ENCODE data around the gene TDRKH.
A peak's percentile ranks its signal among the peaks of the same experiment; 100 is the strongest.

The TDRKH gene

DNA sequence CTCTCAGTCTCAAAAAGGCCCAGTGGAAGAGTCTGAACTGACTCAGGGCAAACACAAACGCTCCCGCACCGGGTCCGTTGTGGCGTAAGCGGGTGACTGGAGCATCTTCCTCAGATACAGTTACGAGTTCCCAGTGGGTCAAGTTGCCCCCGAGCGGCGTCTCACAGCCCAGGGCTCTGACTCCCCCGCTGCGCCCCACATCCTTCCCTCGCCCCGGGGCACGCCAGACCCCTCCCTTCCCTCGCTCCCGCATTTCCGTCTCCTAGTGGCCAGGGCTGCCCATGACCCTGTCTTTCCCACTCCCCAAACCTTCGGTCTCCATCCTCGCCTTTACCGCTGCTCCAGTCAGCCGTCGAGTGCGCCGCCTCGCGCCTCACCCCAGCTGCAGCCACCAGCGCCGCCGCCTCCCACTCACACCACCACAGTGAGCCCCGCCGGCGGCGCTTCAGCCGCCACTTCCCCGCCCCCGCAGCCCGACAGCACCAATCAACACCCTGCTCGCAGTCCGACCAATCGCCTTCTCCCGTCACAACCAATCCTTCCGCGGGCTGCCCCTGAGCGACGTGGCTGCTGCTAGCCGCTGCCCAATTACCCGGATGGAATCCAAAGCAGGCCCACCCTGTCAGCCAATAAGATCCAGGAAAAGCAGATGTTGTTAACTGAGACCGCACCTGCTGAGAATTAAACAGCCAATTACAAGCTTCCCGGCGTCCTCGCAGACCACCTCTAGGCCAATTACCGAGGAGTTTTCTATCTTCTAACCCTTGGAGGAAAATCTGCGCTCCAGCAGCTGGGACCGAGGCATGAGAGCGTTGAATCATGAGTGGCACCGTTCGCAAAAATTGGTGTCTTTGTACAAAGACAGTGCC is at the start of gene TDRKH:
Gene TDRKH (minus strand): TSS at position 430 of the 869 bp plus-strand sequence. CDS start 7,478 bp downstream, outside the sequence.
- peak; percentile 97 for DNase-seq (ENCODE audit: low spot score)

- DNase-seq (ENCODE audit: low spot score), result no peak
These were observed 49.4 kb upstream of the TDRKH start, which contains the start of gene C2CD4D for GRCh38 chr1:151839457-151840403. C2CD4D (minus strand) TSS chr1:151839820; CDS start chr1:151838989, 831 bp downstream.

DNA sequence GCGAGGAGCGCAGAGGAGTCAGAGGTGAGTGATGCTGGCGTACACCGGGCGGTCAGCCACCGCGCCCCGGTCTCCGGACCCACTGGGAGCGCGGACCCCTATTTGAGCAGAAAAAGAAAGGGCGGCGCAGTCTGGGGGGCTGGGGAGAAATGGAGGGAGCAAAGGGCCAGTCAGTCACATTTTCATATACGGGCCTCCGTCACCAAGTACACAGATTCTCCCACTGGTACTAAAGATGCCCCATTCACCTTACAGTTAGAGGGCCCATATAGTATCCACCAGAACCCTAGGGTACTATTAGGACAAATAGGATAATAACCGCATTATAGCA is 48.7 kb upstream of the TDRKH start:
- no peak for DNase-seq (ENCODE audit: low spot score)

- no peak for DNase-seq (ENCODE audit: low spot score)
These were observed 48.2 kb upstream of the TDRKH start for GRCh38 chr1:151838222-151839081.

- no peak for DNase-seq (ENCODE audit: low spot score)
These were observed 47.6 kb upstream of the TDRKH start for GRCh38 chr1:151837884-151838221.

DNA sequence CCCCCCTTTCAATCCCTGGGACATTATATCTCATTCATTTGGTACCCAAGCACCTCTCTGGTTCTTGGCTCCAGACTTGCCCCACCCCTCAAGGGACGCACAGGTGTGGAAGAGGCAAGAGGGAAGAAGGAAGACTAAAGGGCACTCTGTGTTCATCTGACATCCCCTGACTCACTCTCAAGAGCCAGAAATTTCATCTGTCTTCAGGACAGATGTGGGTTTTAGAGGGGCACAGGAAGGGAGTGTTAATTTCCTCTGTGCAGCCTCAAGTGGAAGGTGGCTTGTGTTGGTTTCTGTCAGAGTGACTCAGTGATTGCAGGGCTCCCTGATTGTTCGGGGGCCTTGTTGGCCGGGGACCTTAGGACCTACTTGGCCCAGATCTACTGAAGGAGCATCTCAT is 46.9 kb upstream of the TDRKH start:
- no peak for DNase-seq (ENCODE audit: low spot score)

- DNase-seq (ENCODE audit: low spot score), result no peak
These were observed 45.3 kb upstream of the TDRKH start for GRCh38 chr1:151835596-151835995.

GRCh38 chr1:151834239-151834638 is 43.9 kb upstream of the TDRKH start:
- no peak for DNase-seq (ENCODE audit: low spot score)

GRCh38 chr1:151833172-151833900 is 43.0 kb upstream of the TDRKH start:
- DNase-seq (ENCODE audit: low spot score), result no peak

- no peak for DNase-seq (ENCODE audit: low spot score)
These were observed 42.1 kb upstream of the TDRKH start for GRCh38 chr1:151832318-151832980.

GRCh38 chr1:151831605-151832004 is 41.3 kb upstream of the TDRKH start, which contains the start of gene RORC:
RORC (minus strand) TSS chr1:151831802; CDS start chr1:151831764, 38 bp downstream.
- no peak for DNase-seq (ENCODE audit: low spot score)

- DNase-seq (ENCODE audit: low spot score), result no peak
These were observed 40.9 kb upstream of the TDRKH start for GRCh38 chr1:151831256-151831591.

DNA sequence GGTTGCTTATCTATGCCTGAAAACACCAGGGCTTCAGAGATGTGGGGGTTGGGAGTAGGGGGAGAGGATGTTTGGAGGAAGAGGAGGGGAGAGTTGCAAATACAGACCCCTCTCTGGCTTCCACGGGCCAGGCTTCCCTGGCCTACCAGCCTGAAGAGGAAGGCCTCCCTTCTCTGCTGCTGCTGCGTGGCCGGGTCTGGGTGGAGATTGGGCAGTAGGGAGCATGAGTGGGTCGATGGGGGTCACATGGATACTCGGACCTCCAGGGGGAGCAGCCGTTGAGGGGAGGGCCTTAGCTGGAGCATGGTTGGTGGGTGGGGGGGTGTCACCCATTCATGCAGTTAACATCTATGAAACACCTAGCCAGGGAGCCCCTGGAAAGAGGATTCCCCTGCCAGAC is 39.8 kb upstream of the TDRKH start:
- DNase-seq (ENCODE audit: low spot score), result no peak

GRCh38 chr1:151829352-151830046 is 39.2 kb upstream of the TDRKH start:
- no peak for DNase-seq (ENCODE audit: low spot score)

DNA sequence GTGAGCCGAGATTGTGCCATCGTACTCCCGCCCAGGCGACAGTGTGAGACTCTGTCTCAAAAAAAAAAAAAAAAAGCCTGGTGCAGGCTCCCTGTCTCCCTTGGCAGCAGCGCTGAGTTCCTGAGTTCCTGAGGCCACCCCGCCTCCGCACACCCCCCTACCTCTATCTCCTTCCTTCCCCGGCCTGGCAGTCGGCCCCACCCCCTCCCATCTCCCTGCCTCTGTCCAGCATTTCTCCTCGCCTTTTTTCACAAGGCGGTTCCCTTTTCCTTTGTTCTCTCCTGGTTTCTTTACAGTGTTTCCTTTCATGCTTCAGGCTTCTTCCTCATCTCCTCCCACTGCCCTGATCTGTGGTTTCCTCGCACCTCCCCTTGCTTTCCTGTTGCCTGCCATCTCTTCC is 38.6 kb upstream of the TDRKH start:
- DNase-seq (ENCODE audit: low spot score), result no peak

GRCh38 chr1:151827853-151828252 is 37.6 kb upstream of the TDRKH start:
- DNase-seq (ENCODE audit: low spot score), result no peak

- DNase-seq (ENCODE audit: low spot score), result no peak
These were observed 35.7 kb upstream of the TDRKH start for GRCh38 chr1:151825751-151826660.

DNA sequence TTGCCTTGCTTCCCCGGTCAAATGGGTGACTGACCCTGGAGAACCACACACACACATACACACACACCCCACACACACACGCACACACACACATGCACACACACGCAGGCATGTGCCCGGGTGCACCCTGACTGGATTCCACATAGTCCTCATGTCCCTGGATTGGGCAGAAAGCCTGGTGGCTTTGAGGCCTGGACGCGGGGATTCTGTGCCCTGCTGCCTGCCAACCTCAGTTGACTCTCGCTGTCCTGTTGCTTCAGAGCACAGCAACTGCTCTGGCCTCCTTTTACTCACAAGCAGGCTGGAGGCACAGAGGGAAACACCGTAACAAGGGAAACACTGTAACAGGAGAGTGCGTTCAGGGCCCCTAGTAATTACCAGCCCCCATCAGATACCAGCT is 34.9 kb upstream of the TDRKH start:
- no peak for DNase-seq (ENCODE audit: low spot score)

DNA sequence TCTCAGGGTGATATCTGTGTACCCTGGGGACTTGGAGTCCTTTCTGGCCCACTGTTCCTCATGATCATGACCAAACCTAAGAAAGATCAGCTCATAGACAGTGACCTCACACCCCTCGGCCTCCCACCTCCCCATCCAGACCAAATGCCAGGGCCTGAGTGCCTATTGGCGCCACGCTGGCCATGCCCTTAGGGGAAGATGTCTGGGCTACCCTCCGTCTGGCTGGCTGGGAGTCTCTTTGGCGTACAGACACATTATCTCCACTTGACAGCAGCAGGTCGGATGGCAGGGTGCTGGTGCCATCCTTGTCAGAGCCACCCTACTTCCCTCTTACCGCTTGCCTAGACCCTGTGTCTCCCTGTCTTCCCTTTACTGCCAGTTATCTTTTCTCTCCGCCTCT is 32.9 kb upstream of the TDRKH start:
- DNase-seq (ENCODE audit: low spot score), result no peak
